OCI-LY1 (cell line): ENCODE results near the gene CCDC86.

Source experiments
- EZH2 ChIP-seq: fragments of 200-600 bp; sonication (generic), shearing (Covaris generic); IDR thresholded peaks from 2 replicates; pipeline ENCODE4 v1.8.0; 2017; ENCODE audit warnings: borderline replicate concordance, mixed run types, mild to moderate bottlenecking, antibody characterized with exemption, low read length, moderate library complexity, mixed read lengths
- TF ChIP-seq, protein P1 (sequence below): fragments of 200-600 bp; sonication (generic), shearing (Covaris generic); IDR thresholded peaks from 2 replicates; pipeline ENCODE4 v1.5.1; 2017; ENCODE audit warnings: mild to moderate bottlenecking, antibody characterized with exemption, low read length, moderate library complexity, mixed read lengths

DNA sequence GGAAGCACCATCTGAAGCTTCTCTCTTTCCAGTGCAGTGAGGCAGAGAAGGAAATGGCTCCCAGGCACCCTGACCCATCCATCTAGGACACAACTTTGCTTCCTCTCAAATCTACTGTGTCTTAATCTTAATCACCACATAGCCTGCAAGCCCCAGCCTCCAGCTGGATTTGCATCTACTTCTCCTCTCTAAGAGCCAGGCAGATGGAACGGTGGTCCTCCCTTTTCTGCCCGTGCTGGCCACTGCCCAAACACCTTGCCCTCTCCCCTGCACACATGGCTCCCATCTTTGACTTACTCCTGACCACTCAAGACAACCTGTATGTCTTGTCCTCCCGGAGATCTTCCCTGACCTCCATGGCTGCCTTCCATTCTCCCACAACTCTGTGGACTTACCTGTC is 49.4 kb upstream of the CCDC86 start:
- TF ChIP-seq, protein P1, sequence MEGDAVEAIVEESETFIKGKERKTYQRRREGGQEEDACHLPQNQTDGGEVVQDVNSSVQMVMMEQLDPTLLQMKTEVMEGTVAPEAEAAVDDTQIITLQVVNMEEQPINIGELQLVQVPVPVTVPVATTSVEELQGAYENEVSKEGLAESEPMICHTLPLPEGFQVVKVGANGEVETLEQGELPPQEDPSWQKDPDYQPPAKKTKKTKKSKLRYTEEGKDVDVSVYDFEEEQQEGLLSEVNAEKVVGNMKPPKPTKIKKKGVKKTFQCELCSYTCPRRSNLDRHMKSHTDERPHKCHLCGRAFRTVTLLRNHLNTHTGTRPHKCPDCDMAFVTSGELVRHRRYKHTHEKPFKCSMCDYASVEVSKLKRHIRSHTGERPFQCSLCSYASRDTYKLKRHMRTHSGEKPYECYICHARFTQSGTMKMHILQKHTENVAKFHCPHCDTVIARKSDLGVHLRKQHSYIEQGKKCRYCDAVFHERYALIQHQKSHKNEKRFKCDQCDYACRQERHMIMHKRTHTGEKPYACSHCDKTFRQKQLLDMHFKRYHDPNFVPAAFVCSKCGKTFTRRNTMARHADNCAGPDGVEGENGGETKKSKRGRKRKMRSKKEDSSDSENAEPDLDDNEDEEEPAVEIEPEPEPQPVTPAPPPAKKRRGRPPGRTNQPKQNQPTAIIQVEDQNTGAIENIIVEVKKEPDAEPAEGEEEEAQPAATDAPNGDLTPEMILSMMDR = no peak
- no peak for TF ChIP-seq EZH2
